Prostate gland (tissue), 2 donors: Measurements from ENCODE around the gene TRNAU1AP. TPM values are rescaled to one million over a fixed set of nuclear protein-coding genes. Genes with fewer than 3 reads are reported as not detected.
"Not testable (repeated sequence)": the region's sequence is repeated elsewhere in the genome, so short reads cannot be mapped to it uniquely, and the experiment has no call there.

Experiments used
- DNase-seq: peaks from one replicate; pipeline ENCODE4 v3.0.0-alpha.2; 2019; ENCODE audit warnings: low spot score
- H3K27ac ChIP-seq, 2 donors: fragments of 200-600 bp; sonication (generic); 2 replicates each; pipeline ENCODE4 v1.5.1; 2017 to 2019
- H3K27me3 ChIP-seq: fragments of 200-600 bp; sonication (generic); replicated peaks from 2 replicates; pipeline ENCODE4 v1.5.1; 2019; ENCODE audit not compliant: insufficient read depth
- H3K36me3 ChIP-seq, 2 donors: fragments of 200-600 bp; sonication (generic); 1 replicate in 1 of 2; 2 replicates in 1 of 2; pipeline versions ENCODE4 v1.5.1 to v1.8.1; 2017 to 2019
- H3K4me1 ChIP-seq: fragments of 200-600 bp; sonication (generic); replicated peaks from 2 replicates; pipeline ENCODE4 v1.5.1; 2019
- H3K4me3 ChIP-seq, 2 donors: fragments of 200-600 bp; sonication (generic); 2 replicates each; pipeline ENCODE4 v1.5.1; 2017 to 2019
- H3K9me3 ChIP-seq: fragments of 200-600 bp; sonication (generic); 2 replicates; pipeline ENCODE4 v1.5.1; 2017
- POLR2A ChIP-seq: fragments of 450-650 bp; IDR thresholded peaks from one replicate; pipeline ENCODE4 v1.6.1; 2016; ENCODE audit warnings: antibody characterized with exemption, mild to moderate bottlenecking
- POLR2AphosphoS5 ChIP-seq: sonication (generic); formaldehyde crosslinking; IDR thresholded peaks from one replicate; pipeline ENCODE4 v1.6.1; 2017; ENCODE audit warnings: antibody characterized with exemption
- WGBS: methylation state at CpG from one replicate; pipeline ENCODE4 v1.1.5; 2018; 5-methylcytosine and 5-hydroxymethylcytosine counted together
- intact Hi-C: fragments of 100-400 bp; cut with DNase I; formaldehyde crosslinking; loops from one replicate; pipeline ENCODE4 v1.14.2; 2022
- total RNA-seq, 2 donors: library from RNA; depleted of rRNA; stranded (reverse); fragments of >200 nt; gene quantifications; one replicate each; pipeline ENCODE4 v1.1.0, GENCODE V29; 2016
- TF ChIP-seq, protein P1 (sequence below), 4 experiments: fragments of 200-600 bp in 2 of 4; fragments of 450-650 bp in 2 of 4; sonication (generic) in 2 of 4; IDR thresholded peaks; 1 replicate in 3 of 4; 2 replicates in 1 of 4; pipeline ENCODE4 v1.5.1; 2016 to 2019; ENCODE audit warnings: antibody characterized with exemption in 4 of 4, mild to moderate bottlenecking in 2 of 4, moderate library complexity in 2 of 4

Gene TRNAU1AP
- total RNA-seq, 2 donors from 2014 or later = 11.5 to 20.8 TPM

DNA sequence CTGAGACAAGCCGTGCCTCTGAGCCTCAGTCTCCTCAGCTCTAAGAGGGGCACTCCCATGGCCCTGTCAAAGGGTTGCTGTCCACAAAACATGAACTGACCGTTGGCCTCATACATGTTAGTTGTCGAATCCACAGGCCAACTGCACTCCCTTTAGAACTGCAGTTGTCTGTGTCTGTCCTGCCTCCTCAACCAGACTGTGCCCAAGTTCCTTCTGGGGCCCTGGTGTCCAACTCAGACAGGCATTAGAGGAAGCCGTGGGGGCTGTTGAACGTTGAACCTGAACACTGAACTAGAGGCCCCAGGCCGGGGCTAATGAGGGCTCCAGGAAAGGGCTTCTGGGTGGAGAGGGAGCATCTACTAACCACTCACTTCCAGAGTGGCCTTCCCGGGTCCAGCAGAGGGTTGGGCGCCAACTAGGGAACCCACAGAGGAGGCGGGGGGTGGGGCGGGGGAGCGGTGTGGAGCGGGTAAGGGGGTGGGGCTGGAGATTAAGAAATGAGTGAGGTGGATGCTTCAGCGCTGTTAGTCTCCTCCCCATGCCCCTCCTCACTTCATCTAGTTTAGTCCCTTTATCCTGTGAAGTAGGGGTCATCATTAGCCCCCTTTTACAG lies 38.9 kb downstream of the TRNAU1AP start, which contains the start of gene RAB42:
TSS of gene RAB42 (plus strand) at position 558 of the 613 bp plus-strand sequence. CDS start 247 bp downstream, outside the sequence.
- Histone ChIP-seq H3K27ac (no peak within 1 kb of the TSS), H3K4me1 (no peaks in the 10 kb centered on the region), H3K4me3 (peak within 1 kb of the TSS; percentile 37 to 47), H3K9me3 (no peaks in the 10 kb centered on the region), H3K27me3 (no peaks in the 10 kb centered on the region), H3K36me3 (no peaks in the 10 kb centered on the region)
- no peak for DNase-seq
- TF ChIP-seq POLR2A = no peak
- TF ChIP-seq, protein P1, sequence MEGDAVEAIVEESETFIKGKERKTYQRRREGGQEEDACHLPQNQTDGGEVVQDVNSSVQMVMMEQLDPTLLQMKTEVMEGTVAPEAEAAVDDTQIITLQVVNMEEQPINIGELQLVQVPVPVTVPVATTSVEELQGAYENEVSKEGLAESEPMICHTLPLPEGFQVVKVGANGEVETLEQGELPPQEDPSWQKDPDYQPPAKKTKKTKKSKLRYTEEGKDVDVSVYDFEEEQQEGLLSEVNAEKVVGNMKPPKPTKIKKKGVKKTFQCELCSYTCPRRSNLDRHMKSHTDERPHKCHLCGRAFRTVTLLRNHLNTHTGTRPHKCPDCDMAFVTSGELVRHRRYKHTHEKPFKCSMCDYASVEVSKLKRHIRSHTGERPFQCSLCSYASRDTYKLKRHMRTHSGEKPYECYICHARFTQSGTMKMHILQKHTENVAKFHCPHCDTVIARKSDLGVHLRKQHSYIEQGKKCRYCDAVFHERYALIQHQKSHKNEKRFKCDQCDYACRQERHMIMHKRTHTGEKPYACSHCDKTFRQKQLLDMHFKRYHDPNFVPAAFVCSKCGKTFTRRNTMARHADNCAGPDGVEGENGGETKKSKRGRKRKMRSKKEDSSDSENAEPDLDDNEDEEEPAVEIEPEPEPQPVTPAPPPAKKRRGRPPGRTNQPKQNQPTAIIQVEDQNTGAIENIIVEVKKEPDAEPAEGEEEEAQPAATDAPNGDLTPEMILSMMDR (IDR thresholded peaks at IDR 0.05) = no peak
- no peak for TF ChIP-seq POLR2AphosphoS5
- intact Hi-C loops = no loop called here
- WGBS = 28% methylated on average over 13 of the region's 13 CpGs

DNA sequence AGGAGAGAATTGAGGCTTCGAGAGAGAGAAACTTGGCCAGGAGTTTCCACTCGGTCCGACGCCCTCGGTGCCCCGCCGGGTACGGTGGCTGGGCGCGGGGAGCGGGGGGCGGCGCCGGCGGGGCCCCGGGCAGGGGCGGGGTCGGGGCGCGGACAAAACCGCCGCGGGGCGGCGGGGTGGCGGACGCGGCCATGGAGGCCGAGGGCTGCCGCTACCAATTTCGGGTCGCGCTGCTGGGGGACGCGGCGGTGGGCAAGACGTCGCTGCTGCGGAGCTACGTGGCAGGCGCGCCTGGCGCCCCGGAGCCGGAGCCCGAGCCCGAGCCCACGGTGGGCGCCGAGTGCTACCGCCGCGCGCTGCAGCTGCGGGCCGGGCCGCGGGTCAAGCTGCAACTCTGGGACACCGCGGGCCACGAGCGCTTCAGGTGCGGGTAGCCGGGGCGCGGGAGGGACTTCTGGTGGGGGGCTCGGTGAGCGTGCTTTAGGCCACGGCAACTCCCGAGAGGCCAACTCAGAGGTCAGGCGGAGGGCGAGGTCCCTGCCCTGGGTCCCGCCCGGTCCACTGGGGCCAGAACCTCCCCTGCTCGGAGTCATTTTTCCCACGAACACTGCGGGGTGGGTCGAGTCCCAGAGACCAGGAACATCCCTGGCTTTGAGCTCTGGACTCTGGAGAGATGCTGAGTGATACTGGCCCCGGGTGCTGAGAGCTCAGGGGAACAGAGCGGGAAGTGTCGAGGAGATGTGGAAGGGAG lies 39.6 kb downstream of the TRNAU1AP start:
- H3K9me3 ChIP-seq = no peaks in the 10 kb centered on the region
- no peaks in the 10 kb centered on the region for H3K4me1 ChIP-seq
- 13% methylated on average over 26 of the region's 81 CpGs for WGBS
- no peak for DNase-seq
- no peak overlapping the region for H3K27ac ChIP-seq
- TF ChIP-seq POLR2A = no peak
- TF ChIP-seq, protein P1 (IDR thresholded peaks at IDR 0.05) = no peak
- TF ChIP-seq POLR2AphosphoS5 = no peak
- H3K4me3 ChIP-seq = peak overlapping the region; percentile 37 to 47
- no peaks in the 10 kb centered on the region for H3K27me3 ChIP-seq
- intact Hi-C loops = no loop called here
- H3K36me3 ChIP-seq = no peaks in the 10 kb centered on the region

DNA sequence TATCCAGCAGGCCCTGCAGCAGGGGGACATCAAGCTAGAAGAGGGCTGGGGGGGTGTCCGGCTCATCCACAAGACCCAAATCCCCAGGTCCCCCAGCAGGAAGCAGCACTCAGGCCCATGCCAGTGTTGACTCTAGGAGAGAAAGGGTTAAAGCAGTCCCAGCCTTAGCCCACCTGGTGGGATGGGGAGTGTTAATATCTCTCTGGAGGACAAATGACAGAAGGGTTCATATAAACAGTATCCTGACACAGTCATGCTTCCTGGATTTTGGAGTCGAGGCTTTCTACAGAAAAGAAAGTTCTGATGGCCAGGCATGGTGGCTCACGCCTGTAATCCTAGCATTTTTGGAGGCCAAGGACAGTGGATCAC lies 41.1 kb downstream of the TRNAU1AP start:
- H3K9me3 ChIP-seq, H3K36me3 ChIP-seq, H3K4me3 ChIP-seq, H3K27me3 ChIP-seq, intact Hi-C loops, DNase-seq, H3K4me1 ChIP-seq, H3K27ac ChIP-seq: not testable (repeated sequence)
- WGBS = 75% methylated on average over 3 of the region's 3 CpGs

DNA sequence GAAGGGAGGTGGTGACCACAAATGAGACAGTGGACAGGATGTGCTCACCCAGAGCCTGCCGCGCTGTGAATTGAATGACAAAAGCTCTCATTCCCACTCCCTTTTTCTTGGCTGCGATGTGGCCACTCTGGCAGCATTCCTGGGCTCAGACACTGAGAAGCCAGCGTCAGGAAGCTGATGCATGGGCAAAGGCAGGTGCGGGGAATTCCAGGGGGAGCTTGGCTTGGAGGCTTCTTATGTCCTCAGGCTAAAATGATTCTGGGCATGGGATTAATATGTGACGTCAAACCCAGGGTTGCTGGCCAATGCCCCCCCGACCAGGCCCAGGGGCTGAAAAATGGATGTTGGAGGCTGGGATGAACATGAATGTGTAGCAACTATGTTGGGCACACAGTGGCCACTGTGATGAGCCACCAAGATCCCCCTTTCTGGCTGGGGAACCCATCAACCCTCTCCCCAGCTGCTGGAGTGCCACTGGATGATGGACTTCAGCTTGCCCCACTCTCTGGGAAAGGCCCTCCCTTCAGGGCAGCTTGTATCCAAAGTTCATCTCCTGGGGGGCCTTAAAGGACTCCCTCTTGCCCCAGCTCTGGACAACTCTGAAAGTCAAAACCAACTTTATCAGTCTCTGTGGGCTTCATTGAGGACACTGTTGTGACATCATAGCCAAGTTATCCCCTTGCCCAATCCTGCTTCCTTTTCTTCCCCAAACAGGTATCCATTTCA lies 42.0 kb downstream of the TRNAU1AP start:
- intact Hi-C loops, DNase-seq, H3K36me3 ChIP-seq, H3K9me3 ChIP-seq, H3K4me3 ChIP-seq, H3K4me1 ChIP-seq, H3K27ac ChIP-seq, H3K27me3 ChIP-seq: not testable (repeated sequence)
- WGBS = 34% methylated on average over 7 of the region's 7 CpGs

DNA sequence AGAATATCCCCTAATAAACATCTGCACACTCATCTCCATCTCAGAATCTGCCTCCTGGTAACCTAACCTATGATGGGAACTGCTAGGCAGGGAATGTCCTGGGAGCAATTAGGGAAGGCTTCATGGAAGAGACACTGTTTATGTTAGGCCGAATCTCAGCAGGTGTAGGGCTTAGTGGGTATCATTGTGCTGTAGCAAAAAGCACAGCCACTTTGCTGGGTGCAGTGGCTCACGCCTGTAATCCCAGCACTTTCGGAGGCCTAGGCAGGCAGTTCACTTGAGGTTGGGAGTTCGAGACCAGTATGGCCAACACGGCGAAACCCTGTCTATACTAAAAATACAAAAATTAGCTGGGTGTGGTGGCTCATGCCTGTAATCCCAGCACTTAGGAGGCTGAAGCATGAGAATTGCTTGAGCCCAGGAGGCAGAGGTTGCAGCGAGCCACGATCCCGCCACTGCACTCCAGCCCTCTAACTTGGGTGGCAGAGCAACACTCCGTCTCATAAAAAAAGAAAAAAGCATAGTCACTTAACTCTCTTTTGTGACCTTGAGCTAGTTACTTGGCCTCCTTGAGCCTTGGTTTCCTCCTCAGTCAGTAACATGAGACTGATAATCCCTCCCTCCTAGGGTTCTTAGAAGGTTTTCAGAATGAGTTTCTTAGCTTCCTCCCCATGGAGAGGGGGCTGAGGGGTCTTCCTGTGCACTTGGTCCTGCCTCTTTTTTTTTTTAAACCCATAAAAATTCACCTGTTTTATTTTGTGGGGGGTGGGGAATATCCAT lies 42.7 kb downstream of the TRNAU1AP start:
- H3K4me1 ChIP-seq = no peaks in the 10 kb centered on the region
- no peaks in the 10 kb centered on the region for H3K9me3 ChIP-seq
- intact Hi-C loops = no loop called here
- WGBS = 92% methylated on average over 10 of the region's 10 CpGs
- no peaks in the 10 kb centered on the region for H3K27me3 ChIP-seq
- H3K27ac ChIP-seq = no peak overlapping the region
- H3K36me3 ChIP-seq = no peaks in the 10 kb centered on the region
- H3K4me3 ChIP-seq = no peak overlapping the region
- TF ChIP-seq POLR2AphosphoS5 (no peak), POLR2A (no peak)
- TF ChIP-seq, protein P1 (IDR thresholded peaks at IDR 0.05) = no peak
- no peak for DNase-seq

DNA sequence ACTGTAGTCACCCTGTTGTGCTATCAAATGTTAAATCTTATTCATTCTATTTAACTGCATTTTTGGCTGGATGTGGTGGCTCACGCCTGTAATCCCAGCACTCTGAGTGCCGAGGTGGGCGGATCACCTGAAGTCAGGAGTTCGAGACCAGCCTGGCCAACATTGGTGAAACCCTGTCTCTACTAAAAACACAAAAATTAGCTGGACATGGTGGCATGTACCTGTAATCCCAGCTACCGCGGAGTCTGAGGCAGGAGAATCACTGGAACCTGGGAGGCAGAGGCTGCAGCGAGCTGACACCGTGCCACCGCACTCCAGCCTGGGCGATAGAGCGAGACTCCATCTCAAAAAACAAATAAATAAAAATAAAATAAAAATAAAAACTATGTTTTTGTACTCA lies 43.4 kb downstream of the TRNAU1AP start:
- H3K9me3 ChIP-seq, intact Hi-C loops, H3K4me3 ChIP-seq, H3K27me3 ChIP-seq, DNase-seq, H3K27ac ChIP-seq, H3K36me3 ChIP-seq, H3K4me1 ChIP-seq: not testable (repeated sequence)
- 88% methylated on average over 11 of the region's 11 CpGs for WGBS
